Tibial nerve (tissue), 4 donors: ENCODE data around the gene FAM181A. TPM values are rescaled to one million over a fixed set of nuclear protein-coding genes. Genes with fewer than 3 reads are reported as not detected.

Experiments used
- DNase-seq, 2 donors: peaks; one replicate each; pipeline ENCODE4 v3.0.0-alpha.2; 2019; ENCODE audit warnings: low spot score in 2 of 2
- H3K27ac ChIP-seq, 4 donors: fragments of 200-600 bp; sonication (generic) in 3 of 4; one replicate each; pipeline ENCODE4 v1.5.1; 2017 to 2019; ENCODE audit warnings: mild to moderate bottlenecking in 1 of 4
- H3K27me3 ChIP-seq, 2 donors: fragments of 200-600 bp; sonication (generic) in 1 of 2; one replicate each; pipeline versions ENCODE4 v1.5.1 to v1.6.0; 2017 to 2019
- H3K36me3 ChIP-seq, 3 donors: fragments of 200-600 bp; sonication (generic); one replicate each; pipeline ENCODE4 v1.5.1; 2018 to 2019
- H3K4me1 ChIP-seq, 4 donors: fragments of 200-600 bp; sonication (generic) in 3 of 4; one replicate each; pipeline ENCODE4 v1.5.1; 2017 to 2019
- H3K4me3 ChIP-seq, 4 donors: fragments of 200-600 bp; sonication (generic) in 3 of 4; one replicate each; pipeline ENCODE4 v1.5.1; 2017 to 2019; ENCODE audit warnings: mild to moderate bottlenecking in 1 of 4, moderate library complexity in 1 of 4
- H3K9me3 ChIP-seq, 4 donors: fragments of 200-600 bp; sonication (generic) in 3 of 4; one replicate each; pipeline ENCODE4 v1.5.1; 2017 to 2019
- CTCF ChIP-seq, 5 experiments: fragments of 200-600 bp in 3 of 5; fragments of 450-650 bp in 2 of 5; sonication (generic) in 3 of 5; IDR thresholded peaks; one replicate each; pipeline ENCODE4 v1.5.1; 2016 to 2019; ENCODE audit warnings: antibody characterized with exemption in 5 of 5, mild to moderate bottlenecking in 3 of 5, moderate library complexity in 2 of 5
- EP300 ChIP-seq, 2 donors: sonication (generic); formaldehyde crosslinking; IDR thresholded peaks; one replicate each; pipeline ENCODE4 v1.6.1; 2017; ENCODE audit warnings: antibody characterized with exemption in 2 of 2, mild to moderate bottlenecking in 1 of 2
- POLR2A ChIP-seq, 2 donors: fragments of 450-650 bp; IDR thresholded peaks; one replicate each; pipeline ENCODE4 v1.6.1; 2017; ENCODE audit warnings: antibody characterized with exemption in 2 of 2, mild to moderate bottlenecking in 2 of 2, moderate library complexity in 2 of 2
- WGBS, 2 donors: methylation state at CpG; one replicate each; pipeline ENCODE4 v1.1.5; 2018; 5-methylcytosine and 5-hydroxymethylcytosine counted together
- total RNA-seq, 4 donors: library from RNA; depleted of rRNA; stranded (reverse); fragments of >200 nt; gene quantifications; one replicate each; pipeline ENCODE4 v1.1.0, GENCODE V29; 2016

FAM181A gene
- total RNA-seq, 4 donors from 2014 or later, result not detected

- Histone ChIP-seq H3K9me3 (no peaks in the 10 kb centered on the region), H3K27ac (no peak overlapping the region)
These were observed 32.0 kb upstream of the FAM181A start for GRCh38 chr14:93895023-93895604.

GRCh38 chr14:93897476-93897845 lies 29.7 kb upstream of the FAM181A start:
- WGBS, 2 donors, result 75 to 89% methylated on average over 5 of the region's 5 CpGs

More at GRCh38 chr14:93895023-93895604, 32.0 kb upstream of the FAM181A start:
- no peak for DNase-seq
- peaks cover 0 to 15% (median 3%) of the 10 kb centered on the region in 4 donors for H3K4me1 ChIP-seq
- no peaks in the 10 kb centered on the region for H3K27me3 ChIP-seq
- 88 to 91% methylated on average over 9 of the region's 9 CpGs for WGBS, 2 donors
- no peak overlapping the region for H3K4me3 ChIP-seq
- no peaks in the 10 kb centered on the region for H3K36me3 ChIP-seq
- no peak for TF ChIP-seq CTCF (IDR thresholded peaks at IDR 0.05)

GRCh38 chr14:93898081-93898611 lies 29.0 kb upstream of the FAM181A start:
- peaks cover 0 to 6% of the 10 kb centered on the region in 2 donors for H3K27me3 ChIP-seq
- no peak for DNase-seq

More at GRCh38 chr14:93897476-93897845, 29.7 kb upstream of the FAM181A start:
- Histone ChIP-seq H3K4me3 (no peak overlapping the region), H3K36me3 (no peaks in the 10 kb centered on the region), H3K27ac (no peak overlapping the region), H3K9me3 (no peaks in the 10 kb centered on the region), H3K4me1 (peaks cover 0 to 15% (median 3%) of the 10 kb centered on the region in 4 donors), H3K27me3 (peaks cover 0 to under 1% of the 10 kb centered on the region in 2 donors)
- no peak for DNase-seq
- TF ChIP-seq CTCF (IDR thresholded peaks at IDR 0.05) (no peak), POLR2A (IDR thresholded peaks at IDR 0.05) (no peak), EP300 (IDR thresholded peaks at IDR 0.05) (no peak)

GRCh38 chr14:93898731-93899130 lies 28.4 kb upstream of the FAM181A start:
- TF ChIP-seq EP300 (IDR thresholded peaks at IDR 0.05) (no peak), POLR2A (IDR thresholded peaks at IDR 0.05) (no peak), CTCF (IDR thresholded peaks at IDR 0.05) (no peak)
- Histone ChIP-seq H3K27me3 (peaks cover 0 to 11% of the 10 kb centered on the region in 2 donors), H3K4me1 (peaks cover 0 to 4% (median 0%) of the 10 kb centered on the region in 4 donors), H3K27ac (no peak overlapping the region), H3K9me3 (no peaks in the 10 kb centered on the region), H3K4me3 (no peak overlapping the region), H3K36me3 (no peaks in the 10 kb centered on the region)
- DNase-seq, result no peak
- WGBS, 2 donors, result 89 to 91% methylated on average over 5 of the region's 5 CpGs

More at GRCh38 chr14:93898081-93898611, 29.0 kb upstream of the FAM181A start:
- no peak for TF ChIP-seq CTCF (IDR thresholded peaks at IDR 0.05)
- no peak for TF ChIP-seq EP300 (IDR thresholded peaks at IDR 0.05)
- Histone ChIP-seq H3K4me3 (no peak overlapping the region), H3K27ac (no peak overlapping the region), H3K36me3 (no peaks in the 10 kb centered on the region), H3K4me1 (peaks cover 0 to 10% (median 3%) of the 10 kb centered on the region in 4 donors), H3K9me3 (no peaks in the 10 kb centered on the region)
- WGBS, 2 donors, result 76 to 81% methylated on average over 14 to 15 of the region's 15 CpGs

- H3K4me3 ChIP-seq, result no peak overlapping the region
- 34 to 36% methylated on average over 6 of the region's 6 CpGs for WGBS, 2 donors
- no peaks in the 10 kb centered on the region for H3K4me1 ChIP-seq
- TF ChIP-seq CTCF (IDR thresholded peaks at IDR 0.05) (no peak), EP300 (IDR thresholded peaks at IDR 0.05) (no peak), POLR2A (IDR thresholded peaks at IDR 0.05) (no peak)
- no peaks in the 10 kb centered on the region for H3K36me3 ChIP-seq
- no peak for DNase-seq
- H3K9me3 ChIP-seq, result no peaks in the 10 kb centered on the region
- H3K27me3 ChIP-seq, result peaks cover 0 to 14% of the 10 kb centered on the region in 2 donors
- H3K27ac ChIP-seq, result no peak overlapping the region
These were observed 25.3 kb upstream of the FAM181A start for GRCh38 chr14:93901813-93902212.
